Glomerular visceral epithelial cell (primary cell): ENCODE measurements around the gene FGF4.

Experiments
- DNase-seq: peaks from one replicate; pipeline ENCODE4 v3.0.0-alpha.2; 2016; ENCODE audit errors: extremely low spot score

The FGF4 gene

GRCh38 chr11:69775163-69775755, at the start of gene FGF4:
TSS of gene FGF4 (minus strand) at chr11:69775341. CDS start at chr11:69775084, 257 bp downstream.
- no peak for DNase-seq

- no peak for DNase-seq
These were observed 48.6 kb upstream of the FGF4 start for GRCh38 chr11:69823641-69824265.

GRCh38 chr11:69822676-69823494, 47.7 kb upstream of the FGF4 start:
- DNase-seq: no peak

- no peak for DNase-seq
These were observed 46.4 kb upstream of the FGF4 start for GRCh38 chr11:69821511-69822040.

GRCh38 chr11:69820441-69820840, 45.3 kb upstream of the FGF4 start:
- DNase-seq: no peak

GRCh38 chr11:69819541-69820070, 44.5 kb upstream of the FGF4 start:
- no peak for DNase-seq

GRCh38 chr11:69818603-69819441, 43.7 kb upstream of the FGF4 start, which contains the start of gene FGF3:
TSS of gene FGF3 (minus strand) at chr11:69819416. CDS start at chr11:69818933, 483 bp downstream.
- DNase-seq: no peak

- DNase-seq: no peak
These were observed 43.1 kb upstream of the FGF4 start for GRCh38 chr11:69818231-69818602.

- DNase-seq: no peak
These were observed 42.4 kb upstream of the FGF4 start for GRCh38 chr11:69817265-69818230.

- DNase-seq: no peak
These were observed 41.5 kb upstream of the FGF4 start for GRCh38 chr11:69816671-69817070.

- no peak for DNase-seq
These were observed 40.8 kb upstream of the FGF4 start for GRCh38 chr11:69815973-69816372.

GRCh38 chr11:69814902-69815301, 39.8 kb upstream of the FGF4 start:
- DNase-seq: no peak

- no peak for DNase-seq
These were observed 39.3 kb upstream of the FGF4 start for GRCh38 chr11:69814411-69814810.

- no peak for DNase-seq
These were observed 38.7 kb upstream of the FGF4 start for GRCh38 chr11:69813839-69814238.

GRCh38 chr11:69812946-69813345, 37.8 kb upstream of the FGF4 start:
- DNase-seq: no peak

GRCh38 chr11:69812256-69812655, 37.1 kb upstream of the FGF4 start:
- no peak for DNase-seq

- DNase-seq: no peak
These were observed 36.3 kb upstream of the FGF4 start for GRCh38 chr11:69811431-69811830.

- DNase-seq: no peak
These were observed 35.4 kb upstream of the FGF4 start for GRCh38 chr11:69810289-69811118.

GRCh38 chr11:69808667-69809086, 33.5 kb upstream of the FGF4 start:
- no peak for DNase-seq
